HCT116 (cell line): ENCODE measurements around the gene IQCN. TPM values are rescaled to one million over a fixed set of nuclear protein-coding genes. Genes with fewer than 3 reads are reported as not detected.

Experiments used
- EZH2 ChIP-seq: fragments of 200-600 bp; sonication (generic); IDR thresholded peaks from 2 replicates; pipeline ENCODE4 v1.6.1; 2017; ENCODE audit warnings: antibody characterized with exemption, mixed run types
- EZH2phosphoT487 ChIP-seq: fragments of 200-600 bp; IDR thresholded peaks from 2 replicates; pipeline ENCODE4 v1.6.1; 2018; ENCODE audit warnings: antibody characterized with exemption, borderline replicate concordance
- JUND ChIP-seq: IDR thresholded peaks from 2 replicates; pipeline ENCODE4 v1.6.1; 2012
- POLR2A ChIP-seq: IDR thresholded peaks from 2 replicates; pipeline ENCODE4 v1.7.0; 2011; ENCODE audit warnings: borderline replicate concordance; ENCODE audit not compliant: insufficient read depth, insufficient read length; ENCODE audit errors: extremely low read depth
- SP1 ChIP-seq: IDR thresholded peaks from 2 replicates; pipeline ENCODE4 v1.6.1; 2012; ENCODE audit warnings: low read depth
- YY1 ChIP-seq: IDR thresholded peaks from 2 replicates; pipeline ENCODE4 v1.6.1; 2011; ENCODE audit warnings: low read length, low read depth, moderate library complexity, mild to moderate bottlenecking; ENCODE audit not compliant: insufficient replicate concordance; ENCODE audit errors: extremely low read depth
- total RNA-seq: library from RNA; stranded (reverse); gene quantifications from one replicate; pipeline ENCODE4 v1.2.1, GENCODE V29; 2021; ENCODE audit not compliant: unreplicated experiment
- TF ChIP-seq, protein P1 (sequence below): IDR thresholded peaks from 2 replicates; pipeline ENCODE4 v1.6.1; 2012; ENCODE audit warnings: low read depth

IQCN gene
- total RNA-seq, 1 experiment from 2014 or later, result 4.8 TPM

DNA sequence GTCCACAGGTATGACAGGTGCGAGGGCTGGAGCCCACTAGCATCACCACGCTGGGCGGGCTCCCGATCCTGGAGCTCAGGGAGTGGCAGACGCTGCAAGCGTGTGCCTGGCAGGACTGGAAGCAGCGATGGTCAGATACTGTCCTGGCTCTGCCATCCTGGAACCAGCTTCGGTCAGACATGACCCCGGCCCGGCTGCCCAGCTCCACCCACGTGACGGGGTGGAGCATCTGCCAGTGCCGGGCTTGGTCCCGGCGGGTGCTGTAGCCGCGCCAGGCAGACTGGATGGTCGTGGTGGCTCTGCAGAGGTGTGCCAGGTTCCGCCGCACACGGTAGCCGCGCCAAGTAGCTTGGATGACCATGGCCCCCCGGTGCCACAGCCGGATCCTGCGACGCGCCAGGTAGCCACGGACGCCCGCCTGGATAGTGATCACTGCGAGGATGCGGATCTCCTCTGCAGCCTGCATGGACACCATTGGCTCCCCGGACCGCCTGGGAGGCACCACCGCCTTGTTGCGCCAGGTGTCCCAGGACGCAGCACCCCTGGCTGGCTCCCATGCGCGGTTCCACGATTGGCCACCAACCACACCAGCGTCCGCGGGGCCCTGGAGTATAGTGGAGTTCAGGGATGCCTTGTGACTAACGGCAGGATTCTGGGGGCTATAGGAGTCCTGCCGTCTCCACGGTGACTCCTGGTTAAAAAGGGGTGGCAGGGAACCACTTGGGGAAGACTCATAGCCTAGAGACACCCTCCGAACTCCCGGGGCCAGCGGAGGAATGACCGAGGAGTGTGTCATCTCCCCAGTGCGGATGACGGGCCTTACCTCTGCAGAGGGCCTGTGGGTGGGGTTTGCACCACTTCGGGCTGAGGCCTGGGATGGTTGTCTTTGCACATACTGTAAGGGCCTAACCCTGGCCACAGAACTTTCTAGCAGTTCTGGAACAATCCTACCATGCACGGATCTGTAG, 16.5 kb downstream of the IQCN start (continued):
- TF ChIP-seq, protein P1, sequence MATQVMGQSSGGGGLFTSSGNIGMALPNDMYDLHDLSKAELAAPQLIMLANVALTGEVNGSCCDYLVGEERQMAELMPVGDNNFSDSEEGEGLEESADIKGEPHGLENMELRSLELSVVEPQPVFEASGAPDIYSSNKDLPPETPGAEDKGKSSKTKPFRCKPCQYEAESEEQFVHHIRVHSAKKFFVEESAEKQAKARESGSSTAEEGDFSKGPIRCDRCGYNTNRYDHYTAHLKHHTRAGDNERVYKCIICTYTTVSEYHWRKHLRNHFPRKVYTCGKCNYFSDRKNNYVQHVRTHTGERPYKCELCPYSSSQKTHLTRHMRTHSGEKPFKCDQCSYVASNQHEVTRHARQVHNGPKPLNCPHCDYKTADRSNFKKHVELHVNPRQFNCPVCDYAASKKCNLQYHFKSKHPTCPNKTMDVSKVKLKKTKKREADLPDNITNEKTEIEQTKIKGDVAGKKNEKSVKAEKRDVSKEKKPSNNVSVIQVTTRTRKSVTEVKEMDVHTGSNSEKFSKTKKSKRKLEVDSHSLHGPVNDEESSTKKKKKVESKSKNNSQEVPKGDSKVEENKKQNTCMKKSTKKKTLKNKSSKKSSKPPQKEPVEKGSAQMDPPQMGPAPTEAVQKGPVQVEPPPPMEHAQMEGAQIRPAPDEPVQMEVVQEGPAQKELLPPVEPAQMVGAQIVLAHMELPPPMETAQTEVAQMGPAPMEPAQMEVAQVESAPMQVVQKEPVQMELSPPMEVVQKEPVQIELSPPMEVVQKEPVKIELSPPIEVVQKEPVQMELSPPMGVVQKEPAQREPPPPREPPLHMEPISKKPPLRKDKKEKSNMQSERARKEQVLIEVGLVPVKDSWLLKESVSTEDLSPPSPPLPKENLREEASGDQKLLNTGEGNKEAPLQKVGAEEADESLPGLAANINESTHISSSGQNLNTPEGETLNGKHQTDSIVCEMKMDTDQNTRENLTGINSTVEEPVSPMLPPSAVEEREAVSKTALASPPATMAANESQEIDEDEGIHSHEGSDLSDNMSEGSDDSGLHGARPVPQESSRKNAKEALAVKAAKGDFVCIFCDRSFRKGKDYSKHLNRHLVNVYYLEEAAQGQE, result no peak
- TF ChIP-seq JUND (no peak), POLR2A (no peak), YY1 (no peak), EZH2phosphoT487 (no peak), EZH2 (no peak), SP1 (no peak)
